IPS DF 19.7 (cell line): ENCODE results near the gene KCTD21.

Experiments
- DNase-seq: peaks from one replicate; pipeline ENCODE4 v3.0.0-alpha.2; 2013; ENCODE audit warnings: low read depth, low spot score

The KCTD21 gene

DNA sequence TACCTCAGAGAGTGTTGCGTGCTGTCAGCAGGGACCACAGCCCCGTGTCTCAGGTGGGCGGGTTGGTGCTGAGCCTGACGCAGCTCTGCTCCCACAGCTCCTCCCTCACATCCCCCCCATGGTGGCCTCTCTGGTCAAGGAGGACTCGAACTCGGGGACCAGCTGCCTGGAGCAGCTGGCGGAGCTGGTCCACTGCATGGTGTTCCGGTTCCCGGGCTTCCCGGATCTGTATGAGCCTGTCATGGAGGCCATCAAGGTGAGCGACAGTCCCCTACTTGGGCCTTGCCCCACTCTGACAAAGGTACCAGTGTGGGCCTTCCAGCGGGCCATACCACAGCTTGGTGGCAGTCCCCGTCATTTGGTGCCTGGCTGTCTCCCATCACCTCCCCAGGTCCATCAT lies 12.1 kb upstream of the KCTD21 start:
- no peak for DNase-seq

DNA sequence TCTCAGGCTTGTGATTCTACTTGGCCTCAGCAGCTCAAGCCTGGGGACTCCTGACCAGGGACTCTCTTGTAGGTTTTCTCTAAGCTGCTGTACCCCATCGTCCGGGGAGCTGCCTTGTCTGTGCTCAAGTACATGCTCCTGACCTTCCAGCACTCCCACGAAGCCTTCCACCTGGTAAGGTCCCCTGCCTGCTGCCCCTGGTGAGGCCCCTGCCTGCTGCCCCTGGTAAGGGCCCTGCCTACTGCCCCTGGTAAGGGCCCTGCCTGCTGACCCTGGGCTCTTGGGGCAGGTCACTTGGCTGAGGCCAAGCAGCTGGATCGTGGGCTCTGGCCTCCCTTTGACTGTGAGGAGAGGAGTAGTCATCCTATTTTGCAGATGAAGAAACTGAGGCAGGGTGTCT lies 11.6 kb upstream of the KCTD21 start:
- DNase-seq = no peak

DNA sequence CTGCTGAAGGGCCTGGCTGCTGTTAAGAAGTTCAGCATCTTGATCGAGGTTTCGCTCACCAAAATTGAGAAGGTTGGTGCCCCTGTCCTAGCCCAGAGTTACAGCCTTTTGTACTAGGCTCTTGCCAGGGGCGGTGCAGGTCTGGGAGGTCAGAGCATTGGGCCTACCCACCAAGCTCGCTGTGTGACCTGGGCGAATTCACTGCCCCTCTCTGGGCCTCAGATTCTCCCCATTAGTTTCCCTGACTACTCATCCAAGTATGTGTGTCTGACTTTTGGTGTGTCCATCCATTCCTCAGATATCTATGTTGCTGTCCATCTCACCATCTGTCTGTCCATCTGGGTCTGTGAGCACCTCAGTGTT lies 11.2 kb upstream of the KCTD21 start:
- no peak for DNase-seq

DNA sequence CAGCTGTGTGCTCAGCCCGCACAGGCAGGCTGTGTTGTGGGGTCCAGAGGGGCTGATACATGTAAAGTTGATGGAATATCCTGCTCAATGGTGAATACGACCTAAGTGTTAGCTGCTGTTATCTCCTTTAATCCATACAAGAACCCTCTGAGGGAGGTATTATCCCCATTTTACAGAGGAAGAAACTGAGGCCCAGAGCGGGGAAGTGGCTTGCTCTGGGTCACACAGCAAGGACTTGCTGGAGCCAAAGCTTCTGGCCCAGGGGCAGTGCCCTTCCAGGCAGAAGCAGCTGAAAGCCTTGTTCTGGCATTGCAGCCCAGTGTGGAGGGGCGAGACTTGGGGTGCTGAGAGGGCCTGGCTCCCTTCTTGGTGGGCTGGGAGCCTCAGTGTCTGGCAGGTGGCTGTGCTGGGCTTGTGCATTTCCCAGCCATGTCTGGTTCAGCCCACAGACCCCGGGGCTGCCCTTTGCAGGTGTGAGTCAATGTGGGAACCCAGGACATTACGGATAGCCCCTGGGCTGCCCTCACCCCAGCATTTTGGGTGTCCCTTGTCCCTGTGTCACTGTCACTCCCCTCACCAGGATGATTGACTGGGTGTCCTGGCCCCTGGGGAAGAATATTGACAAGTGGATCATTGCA lies 10.7 kb upstream of the KCTD21 start:
- no peak for DNase-seq

DNA sequence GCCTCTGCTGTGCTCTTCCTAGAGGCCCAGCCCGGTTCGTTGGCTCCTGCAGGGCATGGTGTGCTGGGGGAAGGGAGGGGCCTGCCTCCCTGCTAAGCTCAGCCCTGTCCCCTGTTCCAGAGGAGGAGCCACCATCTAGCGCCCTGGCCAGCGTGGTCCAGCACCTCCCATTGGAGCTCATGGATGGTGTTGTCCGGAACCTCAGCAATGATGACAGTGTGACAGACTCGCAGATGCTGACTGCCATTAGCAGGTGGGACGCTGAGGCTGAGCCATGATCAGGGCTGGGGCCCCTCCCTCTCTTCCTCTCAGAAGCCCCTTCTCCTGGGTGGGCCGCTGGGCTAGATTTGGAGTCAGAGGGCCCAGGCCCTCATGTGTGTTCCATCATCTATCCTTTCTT lies 9.4 kb upstream of the KCTD21 start:
- DNase-seq = no peak

DNA sequence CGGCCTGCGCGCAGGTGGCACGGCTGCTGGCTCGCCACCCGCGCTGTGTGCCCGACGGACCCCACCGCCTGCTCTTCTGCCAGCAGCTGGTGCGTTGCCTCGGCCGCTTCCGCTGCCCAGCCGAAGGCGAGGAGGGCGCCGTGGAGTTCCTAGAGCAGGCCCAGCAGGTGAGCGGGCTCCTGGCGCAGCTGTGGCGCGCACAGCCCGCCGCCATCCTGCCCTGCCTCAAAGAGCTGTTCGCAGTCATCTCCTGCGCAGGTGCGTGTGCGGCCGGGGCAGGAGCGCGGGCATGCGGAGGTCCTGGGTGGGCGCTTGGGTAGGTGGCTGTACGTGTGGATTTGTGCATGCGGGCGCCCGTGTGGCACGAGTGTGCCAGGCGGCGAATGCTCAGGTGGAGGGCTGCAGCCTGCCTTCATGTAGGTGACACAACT lies 8.2 kb upstream of the KCTD21 start:
- DNase-seq = no peak

DNA sequence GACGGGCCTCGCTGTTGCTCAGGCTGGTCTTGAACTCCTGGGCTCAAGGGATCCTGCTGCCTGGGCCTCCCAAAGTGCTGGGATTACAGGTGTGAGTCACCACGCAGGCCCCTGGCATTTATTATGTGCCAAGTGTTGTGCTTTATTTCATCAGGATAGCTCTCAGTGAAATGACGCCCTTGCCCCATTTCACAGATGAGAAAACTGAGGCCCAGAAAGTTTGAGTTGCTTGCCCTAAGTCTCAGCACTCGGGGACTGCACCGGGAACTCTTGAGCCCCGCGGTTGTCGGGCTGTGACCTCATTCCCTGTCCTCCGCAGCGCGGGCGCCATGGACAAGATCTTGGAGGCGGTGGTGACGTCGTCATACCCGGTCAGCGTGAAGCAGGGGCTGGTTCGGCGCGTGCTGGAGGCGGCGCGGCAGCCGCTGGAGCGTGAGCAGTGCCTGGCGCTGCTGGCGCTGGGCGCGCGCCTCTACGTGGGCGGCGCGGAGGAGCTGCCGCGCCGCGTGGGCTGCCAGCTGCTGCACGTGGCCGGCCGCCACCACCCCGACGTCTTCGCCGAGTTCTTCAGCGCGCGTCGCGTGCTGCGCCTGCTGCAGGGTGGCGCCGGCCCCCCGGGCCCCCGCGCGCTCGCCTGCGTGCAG lies 7.6 kb upstream of the KCTD21 start:
- DNase-seq = no peak

DNA sequence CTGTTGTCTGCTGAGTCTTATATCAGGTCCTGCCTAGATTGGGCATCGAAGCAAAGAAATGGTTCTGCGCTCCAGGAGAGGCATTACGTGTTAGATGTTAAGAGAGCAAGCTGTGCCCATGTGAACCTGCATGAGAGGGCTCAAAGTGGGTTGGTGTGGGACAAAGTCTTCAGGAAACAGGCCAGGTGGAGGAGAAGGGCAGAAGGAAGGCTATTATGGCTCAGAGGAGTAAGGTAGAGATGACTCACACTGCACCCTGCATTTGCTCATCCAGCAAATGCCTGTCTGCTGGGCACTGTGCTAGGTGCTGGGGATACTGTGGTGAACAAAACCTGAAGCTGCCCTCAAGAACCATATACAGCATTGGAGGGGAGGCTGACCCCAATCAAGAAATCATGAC lies 6.1 kb upstream of the KCTD21 start:
- DNase-seq = no peak

DNA sequence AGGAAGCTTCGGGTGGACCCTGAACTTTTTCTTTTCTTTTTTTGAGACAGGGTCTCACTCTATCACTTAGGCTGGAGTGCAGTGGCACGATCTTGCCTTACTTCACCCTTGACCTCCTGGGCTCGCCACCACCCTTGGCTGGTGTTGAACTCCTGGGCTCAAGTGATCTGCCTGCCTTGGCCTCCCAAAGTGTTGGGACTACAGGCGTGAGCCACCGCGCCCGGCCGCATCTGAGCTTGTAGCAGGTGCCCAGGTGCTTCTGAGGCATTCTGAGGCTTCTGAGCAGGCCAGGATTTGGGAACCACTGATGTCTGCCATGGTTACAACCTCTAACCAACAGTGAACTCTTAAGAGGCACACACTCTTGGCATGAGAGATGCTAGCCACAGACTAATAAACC lies 5.4 kb upstream of the KCTD21 start:
- DNase-seq = no peak

DNA sequence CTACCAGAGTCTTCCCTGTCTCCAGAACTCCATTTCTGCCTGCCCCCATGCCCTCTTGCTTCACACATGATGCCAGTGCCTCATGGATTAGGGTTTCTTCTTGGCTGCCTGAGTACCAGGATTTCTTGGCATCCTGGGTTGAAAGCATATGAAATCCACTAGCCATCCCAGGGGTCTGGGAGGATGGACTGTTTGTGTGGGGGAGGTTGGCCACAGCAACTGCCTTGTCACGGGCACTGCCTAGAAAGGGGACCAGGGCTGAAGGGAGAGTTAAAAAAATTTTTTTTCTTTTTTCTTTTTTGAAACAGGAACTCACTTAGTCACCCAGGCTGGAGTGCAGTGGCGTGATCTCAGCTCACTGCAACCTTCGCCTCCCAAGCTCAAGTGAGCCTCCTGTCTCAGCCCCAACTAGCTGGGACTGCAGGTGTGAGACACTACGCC lies 4.5 kb upstream of the KCTD21 start:
- no peak for DNase-seq

DNA sequence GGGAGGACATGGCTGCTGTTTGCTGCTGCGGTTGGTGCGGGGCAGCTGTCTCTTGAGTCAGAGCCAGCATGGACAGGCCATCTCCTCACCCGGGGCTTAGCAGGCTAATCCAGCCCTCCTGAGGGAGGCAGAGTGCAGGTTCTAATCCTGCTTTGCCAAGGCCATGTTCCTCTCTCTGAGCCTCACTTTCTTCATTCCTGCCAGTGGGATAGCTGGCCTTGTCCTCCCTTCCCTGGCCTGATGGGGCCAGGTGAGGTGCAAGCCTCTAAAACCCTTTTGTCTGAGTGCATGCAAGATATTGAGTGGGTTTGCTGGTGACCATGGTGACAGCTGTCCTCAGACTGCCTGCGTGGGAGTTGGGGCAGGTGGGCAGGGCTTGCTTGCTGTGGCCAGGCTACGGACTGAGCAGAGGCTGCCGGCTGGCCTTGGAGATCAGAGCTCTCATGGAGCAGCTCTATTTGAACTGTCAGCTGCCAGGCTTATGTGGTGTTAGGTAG lies 3.8 kb upstream of the KCTD21 start:
- no peak for DNase-seq

DNA sequence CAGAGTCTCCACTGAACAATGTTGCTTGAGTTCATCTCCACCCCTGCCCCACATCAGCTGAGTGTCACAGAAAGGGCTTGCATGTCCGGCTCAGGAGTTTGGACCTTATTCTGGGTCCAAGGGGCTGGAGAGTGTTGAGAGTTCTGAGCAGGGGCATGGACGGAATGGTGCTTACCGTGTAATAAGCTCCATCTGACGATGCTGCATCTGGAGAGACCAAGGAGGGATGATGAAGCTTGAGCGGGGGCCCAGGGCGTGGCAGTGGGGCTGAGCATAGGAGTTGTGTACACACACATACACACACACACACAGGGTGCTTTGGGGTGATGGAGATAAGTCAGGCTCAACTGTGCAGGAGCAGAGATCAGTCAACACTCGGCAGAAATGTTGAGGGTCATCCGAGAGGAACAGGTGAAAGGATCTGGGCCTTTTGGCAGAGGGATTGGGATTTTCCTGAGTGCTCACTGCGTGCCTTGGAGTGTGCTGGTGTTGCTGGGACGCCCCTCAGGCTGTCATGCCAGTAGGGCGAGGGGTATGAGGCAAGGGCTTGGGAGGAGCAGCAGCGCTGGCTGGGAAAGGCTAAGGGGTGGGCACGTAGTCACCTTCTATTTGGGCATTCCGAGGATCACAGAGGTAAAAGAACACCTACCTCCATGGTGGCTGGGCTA lies 2.6 kb upstream of the KCTD21 start:
- DNase-seq = no peak

DNA sequence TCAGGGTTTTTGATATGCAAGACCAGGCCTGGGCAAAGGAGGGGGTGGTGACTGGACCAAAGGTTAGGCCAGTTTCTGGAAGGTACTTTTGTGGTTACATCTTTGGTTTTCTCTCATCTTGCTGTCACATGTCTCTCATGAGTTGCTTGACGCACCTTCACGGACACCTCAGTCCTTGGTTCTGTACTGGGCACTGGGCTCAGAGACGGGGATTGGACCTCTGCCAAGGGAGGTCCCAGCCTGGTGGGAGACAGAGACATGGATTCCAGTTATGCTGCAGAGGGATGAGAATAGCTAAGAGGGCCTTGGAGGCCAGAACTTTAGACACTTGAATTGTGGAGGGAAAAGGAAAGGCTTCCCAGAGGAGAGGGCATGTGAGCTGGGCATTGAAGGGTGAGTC lies 1.9 kb upstream of the KCTD21 start:
- DNase-seq = no peak

DNA sequence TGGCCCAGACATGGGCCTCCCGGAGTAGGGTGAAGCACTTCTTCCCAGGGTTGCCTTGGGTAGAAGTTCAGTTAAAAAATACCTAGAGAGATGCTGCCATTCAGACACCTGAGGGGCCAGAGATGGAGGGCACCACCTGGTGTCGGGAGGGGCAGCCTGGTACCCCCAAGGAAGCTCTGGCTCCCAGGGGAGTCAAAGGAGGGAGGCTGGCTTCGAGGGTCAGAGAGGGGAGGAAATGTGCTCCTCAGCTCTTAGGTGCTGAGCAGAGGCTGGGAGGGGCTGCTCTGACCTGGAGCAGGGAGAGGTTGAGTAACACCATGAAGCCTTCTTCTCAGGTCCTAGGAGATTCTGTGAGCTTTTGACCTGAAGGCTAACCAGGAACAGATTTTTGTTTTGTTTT lies 1.4 kb upstream of the KCTD21 start:
- no peak for DNase-seq

DNA sequence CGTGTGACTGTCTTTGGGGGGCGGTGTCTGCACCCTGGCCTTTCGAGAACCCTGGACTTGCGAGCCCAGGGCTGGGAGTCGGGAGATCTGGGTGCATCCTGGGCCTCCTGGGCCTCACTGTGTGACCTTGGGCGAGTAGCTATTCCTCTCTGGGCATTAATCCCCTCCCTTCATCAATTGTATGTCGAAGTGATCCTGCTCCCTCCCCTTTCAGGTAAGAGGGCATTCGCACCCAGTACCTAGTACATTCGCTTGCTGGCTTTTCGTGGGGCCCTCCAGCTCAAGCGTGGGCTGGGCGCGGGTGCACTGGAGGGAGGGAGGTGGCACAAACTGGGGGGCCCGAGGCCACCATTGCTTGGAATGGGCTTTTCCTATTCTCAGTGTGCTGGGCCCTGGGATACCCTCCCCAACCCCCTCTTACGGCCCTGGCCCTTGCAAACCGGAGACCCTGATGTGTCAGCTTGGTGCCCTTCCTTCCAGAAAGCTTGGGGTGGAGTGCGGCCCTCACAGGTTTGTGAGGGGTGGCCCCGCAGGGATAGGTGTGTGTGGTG lies 823 bp upstream of the KCTD21 start:
- no peak for DNase-seq

DNA sequence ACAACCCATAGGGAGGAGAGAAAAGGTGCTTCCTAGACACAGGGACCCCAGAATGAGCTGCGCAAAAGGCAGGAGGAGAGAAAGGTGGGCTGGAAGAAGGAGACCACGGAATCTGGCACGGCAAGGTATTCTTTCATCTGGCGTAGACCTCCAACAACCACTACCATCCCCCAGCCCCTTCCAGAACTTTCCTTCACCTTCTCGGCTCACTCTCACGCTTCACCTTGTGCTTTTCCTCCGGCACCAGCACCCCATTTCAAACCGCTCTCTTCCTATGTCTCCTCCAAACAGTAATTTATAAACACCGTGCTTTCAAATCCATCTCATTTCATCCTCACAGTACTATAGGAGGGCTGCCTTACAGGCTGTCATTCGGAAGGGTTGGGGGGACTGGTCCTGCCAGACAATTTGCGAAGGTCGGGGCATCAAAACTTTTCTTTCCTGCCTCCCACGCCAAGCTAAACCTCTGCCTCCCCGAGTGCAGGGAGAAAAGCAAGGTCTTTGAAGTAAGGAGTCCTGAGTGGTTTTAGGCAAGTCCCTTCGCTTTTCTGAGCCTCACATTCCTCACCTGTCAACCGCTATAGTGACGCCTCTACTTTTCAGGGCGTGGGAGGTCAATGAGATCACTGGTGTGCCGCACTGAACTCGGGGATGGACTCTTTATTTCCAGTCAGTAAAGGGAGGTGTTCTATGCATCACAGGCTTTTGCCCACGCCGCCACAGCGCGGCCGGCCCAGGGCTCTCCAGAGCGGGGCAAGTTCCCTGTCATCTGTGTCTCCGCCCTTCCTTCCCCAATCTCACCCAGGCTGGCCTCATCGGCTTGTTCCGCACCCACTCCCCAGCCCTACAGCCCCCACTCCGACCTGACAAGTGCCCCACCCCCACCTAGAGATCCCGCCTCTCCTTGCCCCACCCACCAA lies 800 bp downstream of the KCTD21 start:
- no peak for DNase-seq

DNA sequence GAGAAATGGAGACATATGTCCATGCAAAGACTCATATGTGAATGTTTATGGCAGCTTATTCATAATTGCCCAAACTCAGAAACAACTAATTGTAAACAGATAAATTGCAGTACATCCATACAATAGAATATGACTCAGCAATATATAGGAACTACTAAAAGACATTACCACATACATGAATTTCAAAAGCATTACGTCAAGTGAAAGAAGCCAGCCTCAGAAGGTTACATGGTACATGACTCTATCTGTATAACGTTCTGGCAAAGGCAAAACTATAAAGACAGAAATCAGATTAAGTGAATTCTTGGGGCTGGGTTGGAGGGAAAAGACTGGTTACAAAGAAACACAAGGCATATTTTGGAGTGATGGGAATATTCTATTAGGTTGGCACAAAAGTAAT lies 7.2 kb downstream of the KCTD21 start:
- DNase-seq = no peak

DNA sequence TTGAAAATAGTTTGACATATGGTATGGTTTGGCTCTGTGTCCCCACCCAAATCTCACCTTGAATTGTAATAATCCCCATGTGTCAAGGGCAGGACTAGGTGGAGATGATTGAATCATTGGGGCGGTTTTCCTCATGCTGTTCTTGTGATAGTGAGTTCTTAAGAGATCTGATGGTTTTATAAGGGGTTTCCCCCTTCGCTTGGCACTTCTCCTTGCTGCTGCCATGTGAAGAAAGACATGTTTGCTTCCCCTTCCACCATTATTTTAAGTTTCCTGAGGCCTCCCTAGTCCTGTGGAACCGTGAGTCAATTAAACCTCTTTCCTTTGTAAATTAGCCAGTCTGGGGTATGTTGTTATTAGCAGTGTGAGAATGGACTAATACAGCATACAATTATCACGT lies 7.7 kb downstream of the KCTD21 start:
- no peak for DNase-seq

DNA sequence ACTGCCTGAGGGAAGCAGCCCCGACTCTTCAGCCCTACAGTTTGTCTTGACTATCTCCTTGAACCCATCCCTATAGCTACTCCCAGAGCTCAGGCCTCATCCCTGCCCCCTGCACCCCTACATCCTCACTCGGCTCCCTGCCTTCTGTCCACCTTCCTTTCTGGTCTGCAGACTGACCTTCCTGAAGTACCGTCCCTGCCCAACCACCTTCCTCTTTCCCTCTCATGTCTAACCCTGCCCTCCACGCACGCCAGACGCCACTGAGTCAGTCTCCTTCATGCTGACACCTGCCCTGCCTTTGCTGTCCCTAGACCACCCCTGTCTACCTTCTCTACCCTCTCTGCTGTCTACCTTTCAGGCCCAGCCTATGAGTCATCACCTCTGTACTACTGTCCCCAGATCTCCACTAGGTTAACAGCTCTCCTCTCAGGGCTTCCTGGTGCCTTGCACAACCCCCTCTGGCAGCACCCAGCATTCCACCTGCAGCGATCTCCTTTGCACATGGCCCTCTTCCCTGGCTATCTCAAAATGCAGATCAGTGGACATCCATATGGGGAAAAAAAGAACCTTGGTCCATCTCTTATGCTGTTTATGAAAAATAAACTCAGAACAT lies 8.9 kb downstream of the KCTD21 start:
- DNase-seq = no peak

DNA sequence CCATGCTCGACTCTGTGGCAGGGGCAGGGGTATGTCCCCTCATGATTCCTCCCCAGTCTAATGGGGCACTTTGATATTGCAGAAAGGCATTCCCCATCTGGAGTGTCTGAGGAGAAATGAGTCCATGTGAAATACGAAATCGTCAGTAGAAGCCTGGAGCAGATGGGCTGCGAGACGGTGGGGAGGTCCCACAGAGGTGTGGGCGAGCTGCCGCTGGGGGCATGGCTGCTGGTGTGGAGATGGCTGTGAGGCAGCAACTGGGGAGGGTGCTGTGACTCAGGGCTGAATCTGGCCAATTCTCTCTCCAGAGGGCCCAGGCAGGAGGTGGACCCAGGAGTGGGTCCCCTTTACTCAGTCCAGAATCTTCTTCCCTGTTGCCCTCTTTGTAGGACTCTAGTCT lies 11.2 kb downstream of the KCTD21 start:
- no peak for DNase-seq

DNA sequence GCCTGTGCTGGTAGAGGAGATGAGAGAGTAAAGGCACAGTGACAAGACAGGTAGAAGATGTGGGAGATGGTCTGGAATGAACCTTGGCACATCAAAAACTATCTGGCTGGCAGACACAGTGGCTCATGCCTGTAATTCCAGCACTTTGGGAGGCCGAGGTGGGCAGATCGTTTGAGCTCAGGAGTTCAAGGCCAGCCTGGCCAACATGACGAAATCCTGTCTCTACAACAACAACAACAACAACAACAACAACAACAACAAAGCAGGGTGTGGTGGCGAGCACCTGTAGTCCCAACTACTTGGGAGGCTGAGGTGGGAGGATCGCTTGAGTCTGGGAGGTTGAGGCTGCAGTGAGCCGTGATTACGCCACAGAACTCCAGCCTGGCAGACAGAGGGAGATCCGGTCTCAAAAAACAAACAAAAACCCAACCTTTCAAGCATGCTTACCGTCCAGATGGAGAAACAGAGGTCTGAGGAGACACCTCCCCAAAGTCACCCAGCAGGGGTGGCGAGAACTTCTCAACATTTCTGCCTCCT lies 11.8 kb downstream of the KCTD21 start:
- no peak for DNase-seq
